H1 (cell line): ENCODE results near the gene PSTK. TPM values are rescaled to one million over a fixed set of nuclear protein-coding genes. Genes with fewer than 3 reads are reported as not detected.

Experiments used
- CTCF ChIA-PET: fragments of 300-600 bp; sonication (Branson Sonifier 250); formaldehyde crosslinking; loops from one replicate; lab custom pipeline; 2021; ENCODE audit not compliant: partially characterized antibody; lab: Charles Lee
- POLR2A ChIA-PET: fragments of 300-600 bp; sonication (Branson Sonifier 250); formaldehyde crosslinking; loops from one replicate; lab custom pipeline; 2021; ENCODE audit warnings: inconsistent platforms; ENCODE audit not compliant: partially characterized antibody; lab: Charles Lee
- DNase-seq, 2 experiments: peaks; one replicate each; pipeline versions ENCODE4 v3.0.0 to v3.0.0-alpha.2; 2010 to 2022; ENCODE audit warnings: low spot score in 2 of 2, low read depth in 1 of 2, mixed read lengths in 1 of 2
- FAIRE-seq: peaks from 2 replicates; lab custom pipeline; 2011; peaks lifted over from hg19 to GRCh38; lab: Jason Lieb, UNC
- H2AFZ ChIP-seq: 2 replicates; pipeline ENCODE4 v1.8.1; 2012; ENCODE audit warnings: low read length, inconsistent platforms
- H2AK5ac ChIP-seq: 2 replicates; pipeline ENCODE4 v1.6.1; 2013; ENCODE audit warnings: low read depth, low read length
- H2BK120ac ChIP-seq: replicated peaks from 2 replicates; pipeline ENCODE3; 2013; ENCODE audit warnings: low read depth, low read length, inconsistent platforms
- H2BK12ac ChIP-seq: 2 replicates; pipeline ENCODE4 v1.6.1; 2013; ENCODE audit warnings: low read depth, low read length
- H2BK15ac ChIP-seq: 2 replicates; pipeline ENCODE4 v1.6.1; 2013; ENCODE audit warnings: low read length
- H2BK20ac ChIP-seq: 2 replicates; pipeline ENCODE4 v1.6.1; 2013; ENCODE audit warnings: low read length
- H2BK5ac ChIP-seq: 2 replicates; pipeline ENCODE4 v1.6.1; 2013; ENCODE audit warnings: low read depth, low read length
- H3K14ac ChIP-seq: 2 replicates; pipeline ENCODE4 v1.6.1; 2013; ENCODE audit warnings: inconsistent platforms; ENCODE audit not compliant: insufficient read length
- H3K18ac ChIP-seq: 2 replicates; pipeline ENCODE4 v1.6.1; 2013; ENCODE audit warnings: low read length; ENCODE audit errors: extremely low read depth
- H3K23ac ChIP-seq: 2 replicates; pipeline ENCODE4 v1.6.1; 2013; ENCODE audit warnings: inconsistent platforms; ENCODE audit not compliant: insufficient read length
- H3K23me2 ChIP-seq: 2 replicates; pipeline ENCODE4 v1.6.1; 2013; ENCODE audit warnings: low read depth, low read length
- H3K27ac ChIP-seq: 2 replicates; pipeline ENCODE4 v1.6.1; 2011; ENCODE audit warnings: low read depth, low read length, inconsistent platforms
- H3K27me3 ChIP-seq, 4 experiments: replicated peaks in 1 of 4; 1 replicate in 1 of 4; 2 replicates in 3 of 4; pipeline versions ENCODE4 v1.6.1 to v1.8.1; 2011 to 2013; ENCODE audit warnings: low read length in 3 of 4, mild to moderate bottlenecking in 3 of 4, inconsistent platforms in 2 of 4, mixed read lengths in 2 of 4, moderate library complexity in 1 of 4; ENCODE audit not compliant: control insufficient read depth in 3 of 4, insufficient read depth in 3 of 4; ENCODE audit errors: extremely low read depth in 1 of 4
- H3K36me3 ChIP-seq, 4 experiments: 2 replicates each; pipeline versions ENCODE4 v1.6.1 to v1.8.1; 2011 to 2013; ENCODE audit warnings: mild to moderate bottlenecking in 4 of 4, low read length in 3 of 4, moderate library complexity in 2 of 4, control low read depth in 1 of 4, inconsistent platforms in 1 of 4; ENCODE audit not compliant: insufficient read depth in 4 of 4, control insufficient read depth in 2 of 4
- H3K4ac ChIP-seq: replicated peaks from 2 replicates; pipeline ENCODE3; 2013; ENCODE audit warnings: low read length, low read depth, mixed read lengths, inconsistent platforms; ENCODE audit not compliant: insufficient read length
- H3K4me1 ChIP-seq, 4 experiments: replicated peaks in 1 of 4; 1 replicate in 1 of 4; 2 replicates in 3 of 4; pipeline versions ENCODE4 v1.6.1 to v1.8.1; 2011 to 2013; ENCODE audit warnings: low read length in 3 of 4, inconsistent platforms in 2 of 4, mixed read lengths in 1 of 4; ENCODE audit not compliant: insufficient read depth in 4 of 4, control insufficient read depth in 3 of 4
- H3K4me2 ChIP-seq, 2 experiments: 2 replicates each; pipeline versions ENCODE4 v1.6.1 to v1.8.1; 2011 to 2013; ENCODE audit warnings: low read depth in 2 of 2, low read length in 2 of 2, control low read depth in 1 of 2, inconsistent platforms in 1 of 2, mild to moderate bottlenecking in 1 of 2; ENCODE audit not compliant: insufficient read depth in 1 of 2
- H3K4me3 ChIP-seq, 4 experiments: fragments of 200-600, 300-600 bp in 1 of 4; sonication (generic), shearing (Covaris generic), sonication (Bioruptor Twin) in 1 of 4; 2 replicates each; pipeline versions ENCODE4 v1.5.1 to v1.8.1; 2011 to 2016; ENCODE audit warnings: low read length in 4 of 4, low read depth in 3 of 4, control low read depth in 2 of 4, inconsistent platforms in 2 of 4, mild to moderate bottlenecking in 2 of 4, mixed read lengths in 1 of 4, moderate library complexity in 1 of 4; ENCODE audit not compliant: insufficient read depth in 2 of 4; ENCODE audit errors: extremely low read depth in 1 of 4
- H3K56ac ChIP-seq: replicated peaks from 2 replicates; pipeline ENCODE3; 2013; ENCODE audit warnings: low read depth, mild to moderate bottlenecking, mixed read lengths, low read length, inconsistent platforms; ENCODE audit not compliant: insufficient read length
- H3K79me1 ChIP-seq: 2 replicates; pipeline ENCODE4 v1.6.1; 2013; ENCODE audit warnings: low read depth, low read length, control low read depth
- H3K79me2 ChIP-seq, 2 experiments: 2 replicates each; pipeline versions ENCODE4 v1.6.1 to v1.8.1; 2012 to 2013; ENCODE audit warnings: low read length in 2 of 2, mild to moderate bottlenecking in 2 of 2, inconsistent platforms in 1 of 2; ENCODE audit not compliant: insufficient read depth in 2 of 2, control insufficient read depth in 1 of 2
- H3K9ac ChIP-seq, 4 experiments: replicated peaks in 1 of 4; 1 replicate in 1 of 4; 2 replicates in 3 of 4; pipeline versions ENCODE4 v1.6.1 to v1.8.1; 2011 to 2013; ENCODE audit warnings: low read depth in 3 of 4, low read length in 3 of 4, control low read depth in 2 of 4, mild to moderate bottlenecking in 2 of 4, moderate library complexity in 2 of 4, inconsistent platforms in 1 of 4; ENCODE audit errors: extremely low read depth in 1 of 4
- H3K9me3 ChIP-seq, 2 experiments: 2 replicates each; pipeline versions ENCODE4 v1.6.1 to v1.8.1; 2012 to 2013; ENCODE audit warnings: mild to moderate bottlenecking in 2 of 2, moderate library complexity in 2 of 2, control low read depth in 1 of 2, inconsistent platforms in 1 of 2, low read depth in 1 of 2, low read length in 1 of 2, mixed read lengths in 1 of 2; ENCODE audit not compliant: insufficient read depth in 2 of 2
- H4K20me1 ChIP-seq, 2 experiments: replicated peaks in 1 of 2; 2 replicates each; pipeline versions ENCODE3 to v1.8.1; 2011 to 2013; ENCODE audit warnings: inconsistent platforms in 2 of 2, low read length in 2 of 2, mild to moderate bottlenecking in 1 of 2; ENCODE audit not compliant: insufficient read depth in 2 of 2, control insufficient read depth in 1 of 2
- H4K5ac ChIP-seq: 2 replicates; pipeline ENCODE4 v1.6.1; 2013; ENCODE audit warnings: low read length, low read depth, mixed read lengths, inconsistent platforms; ENCODE audit not compliant: insufficient read length
- H4K8ac ChIP-seq: 2 replicates; pipeline ENCODE4 v1.8.0; 2013; ENCODE audit warnings: mild to moderate bottlenecking, moderate library complexity, low read length, inconsistent platforms; ENCODE audit not compliant: insufficient read depth; ENCODE audit errors: extremely low read depth
- H4K91ac ChIP-seq: replicated peaks from 2 replicates; pipeline ENCODE3; 2013; ENCODE audit warnings: low read length, mixed read lengths, inconsistent platforms; ENCODE audit not compliant: insufficient read length
- KDM1A ChIP-seq: fragments of 200-600, 300-600 bp; sonication (generic); IDR thresholded peaks from 2 replicates; pipeline ENCODE4 v1.7.1; 2016; ENCODE audit warnings: mild to moderate bottlenecking, low read length, borderline replicate concordance
- RNF2 ChIP-seq: fragments of 200-900, 300-1000 bp; sonication (generic); IDR thresholded peaks from 2 replicates; pipeline ENCODE4 v1.7.1; 2016; ENCODE audit warnings: borderline replicate concordance, low read depth, mild to moderate bottlenecking, antibody characterized with exemption, low read length; ENCODE audit not compliant: poor library complexity, severe bottlenecking; ENCODE audit errors: missing control alignments
- TBP ChIP-seq: IDR thresholded peaks from 2 replicates; pipeline ENCODE4 v1.6.1; 2011; ENCODE audit warnings: low read depth, low read length, improper control_type of control experiment
- WGBS, 2 experiments: shearing (Covaris generic) in 1 of 2; methylation state at CpG; one replicate each; pipeline versions ENCODE4 v1.1.6 to v1.1.7; 2013 to 2015; ENCODE audit warnings: low lambda C conversion rate in 2 of 2, mixed read lengths in 2 of 2, inconsistent platforms in 1 of 2, low coverage in 1 of 2, missing lambda C conversion rate in 1 of 2; ENCODE audit not compliant: insufficient replicate concordance in 2 of 2, insufficient coverage in 1 of 2, insufficient read length in 1 of 2; ENCODE audit errors: extremely low coverage in 1 of 2, missing lambda C conversion rate in 1 of 2; 5-methylcytosine and 5-hydroxymethylcytosine counted together
- polyA plus RNA-seq, 7 experiments: library from polyadenylated mRNA; depleted of rRNA in 3 of 7; stranded (reverse) in 5 of 7; unstranded in 2 of 7; fragments of >200 nt in 5 of 7; fragments of 200-250 nt in 2 of 7; gene quantifications; 1 replicate in 5 of 7; 2 replicates in 1 of 7; 4 replicates in 1 of 7; pipeline versions ENCODE4 v1.2.1 to v1.2.3, GENCODE V29; 2011 to 2013; ENCODE audit warnings: missing spikeins in 2 of 7, mixed read lengths in 2 of 7
- total RNA-seq: library from RNA; stranded (reverse); fragmentation: NEBNext Ultra II Directional; extraction: Animal tissue kit (Norgen Biotek cat#: 25700); gene quantifications from 2 replicates; pipeline ENCODE4 v1.2.1, GENCODE V29; 2021

The PSTK gene
- total and polyA plus RNA-seq, 2 of the 8 experiments (the other 6 are each of a cell fraction or from before 2014, with no cell fraction given): 4.4 to 6.6 TPM

- Histone ChIP-seq H3K23ac (no peak overlapping the region), H4K91ac (no peak overlapping the region), H3K56ac (no peak overlapping the region), H3K9me3 (peaks cover 7 to 8% of the 10 kb centered on the region in 2 experiments; a peak in 3 of 4 replicates), H2BK120ac (no peak overlapping the region), H2BK5ac (no peak overlapping the region), H2BK20ac (no peak overlapping the region), H3K4me2 (peak overlapping the region; percentile 40 to 66; a peak in 2 of 4 replicates), H2BK15ac (no peak overlapping the region), H3K18ac (peak overlapping the region; percentile 93; the same call in 1 of the 2 replicates), H3K27me3 (peaks cover 7 to 15% (median 13%) of the 10 kb centered on the region in 4 experiments), H3K4me3 (peak overlapping the region in 1 of 4 experiments; percentile 92; a peak in 1 of 8 replicates), H4K20me1 (no peaks in the 10 kb centered on the region), H4K8ac (0 out of 2 replicates have a peak overlapping the region, but pooled peaks have one; percentile 97), H2AFZ (peak overlapping the region; percentile 100), H3K36me3 (peaks cover 0 to 4% (median 3%) of the 10 kb centered on the region in 4 experiments; a peak in 4 of 8 replicates), H3K27ac (no peak overlapping the region), H3K9ac (no peak overlapping the region), H3K4ac (no peak overlapping the region), H3K79me1 (no peaks in the 10 kb centered on the region), H2AK5ac (no peak overlapping the region), H4K5ac (no peak overlapping the region), H3K79me2 (peaks cover 0 to 9% of the 10 kb centered on the region in 2 experiments; a peak in 1 of 4 replicates), H3K14ac (no peak overlapping the region), H3K23me2 (peaks cover 4% of the 10 kb centered on the region; the same call in 1 of the 2 replicates), H3K4me1 (peaks cover 0 to 3% (median 0%) of the 10 kb centered on the region in 4 experiments; a peak in 1 of 7 replicates), H2BK12ac (peak overlapping the region; percentile 99)
- ChIA-PET CTCF (no interaction called here), POLR2A (interaction anchor here (1.4 kb wide), 2 partner anchors 26 to 109 kb away, joined by 4 to 6 read pairs; partner anchors contain the start of gene CUZD1)
- WGBS, 2 experiments: 95% methylated on average over 13 of the region's 13 CpGs; no CpG with 5 or more reads in 1 of the 2 experiments
- no peak for FAIRE-seq
- no peak for DNase-seq
- peak; percentile 63 for TF ChIP-seq RNF2
- 0 out of 2 replicates have a peak, but pooled peaks have one; percentile 7 for TF ChIP-seq KDM1A
- TF ChIP-seq TBP: no peak
These were observed 25.5 kb upstream of the PSTK start for GRCh38 chr10:122954731-122955050.
